ENCODE measurements around the gene NPLOC4. TPM values are rescaled to one million over a fixed set of nuclear protein-coding genes. Genes with fewer than 3 reads are reported as not detected.

Gene NPLOC4
- total RNA-seq, 2 experiments from 2014 or later: 67.0 to 68.6 TPM

- intact Hi-C loops (cut with micrococcal nuclease): no loop called here
- Mint-ChIP-seq H3K27me3 (ENCODE audit: low read depth) (no peaks in the 10 kb centered on the region), H3K9me3 (no peaks in the 10 kb centered on the region), H3K27ac (no peak overlapping the region), H3K4me3 (no peak overlapping the region), H3K36me3 (ENCODE audit: low read depth) (peaks cover under 1% of the 10 kb centered on the region), H3K4me1 (ENCODE audit: low read depth) (peaks cover 14% of the 10 kb centered on the region)
- CTCF ChIA-PET: interaction anchor here (0.6 kb wide), 1 partner anchor 214 kb away, joined by 3 read pairs; no protein-coding TSS in a partner anchor
- DNase-seq: no peak
Observed at GRCh38 chr17:81659038-81659437, 22.1 kb upstream of the NPLOC4 start.

- peaks cover 7% of the 10 kb centered on the region for H3K4me1 Mint-ChIP-seq (ENCODE audit: low read depth)
- intact Hi-C loops (cut with micrococcal nuclease): no loop called here
Observed at GRCh38 chr17:81656835-81657234, 19.9 kb upstream of the NPLOC4 start.

GRCh38 chr17:81656118-81656743 lies 19.3 kb upstream of the NPLOC4 start, which contains the start of gene PDE6G:
Gene PDE6G, minus strand, starts transcription at chr17:81656542. Its CDS starts 3,237 bp downstream, at chr17:81653305.
- no peak for DNase-seq
- Mint-ChIP-seq H3K4me1 (ENCODE audit: low read depth) (peaks cover 7% of the 10 kb centered on the region), H3K4me3 (no peak within 1 kb of the TSS), H3K27ac (no peak within 1 kb of the TSS), H3K9me3 (no peaks in the 10 kb centered on the region), H3K27me3 (ENCODE audit: low read depth) (peaks cover 8% of the 10 kb centered on the region), H3K36me3 (ENCODE audit: low read depth) (no peaks in the 10 kb centered on the region)
- CTCF ChIA-PET: interaction anchor here (0.6 kb wide), 1 partner anchor 58 kb away, joined by 3 read pairs; no protein-coding TSS in a partner anchor
- intact Hi-C loops (cut with micrococcal nuclease): no loop called here

More at GRCh38 chr17:81656835-81657234, 19.9 kb upstream of the NPLOC4 start:
- Mint-ChIP-seq H3K4me3 (no peak overlapping the region), H3K36me3 (ENCODE audit: low read depth) (no peaks in the 10 kb centered on the region), H3K27ac (no peak overlapping the region), H3K27me3 (ENCODE audit: low read depth) (peaks cover 4% of the 10 kb centered on the region), H3K9me3 (no peaks in the 10 kb centered on the region)
- DNase-seq: no peak
- CTCF ChIA-PET: interaction anchor here (0.6 kb wide), 1 partner anchor 59 kb away, joined by 3 read pairs; no protein-coding TSS in a partner anchor

GRCh38 chr17:81655378-81656117 lies 18.6 kb upstream of the NPLOC4 start:
- intact Hi-C loops (cut with micrococcal nuclease): no loop called here
- Mint-ChIP-seq H3K27ac (no peak overlapping the region), H3K27me3 (ENCODE audit: low read depth) (peaks cover 8% of the 10 kb centered on the region), H3K4me3 (no peak overlapping the region), H3K36me3 (ENCODE audit: low read depth) (no peaks in the 10 kb centered on the region), H3K4me1 (ENCODE audit: low read depth) (peaks cover 7% of the 10 kb centered on the region), H3K9me3 (no peaks in the 10 kb centered on the region)
- CTCF ChIA-PET: no interaction called here
- DNase-seq: no peak

GRCh38 chr17:81652906-81653771 lies 16.2 kb upstream of the NPLOC4 start:
- peaks cover 7% of the 10 kb centered on the region for H3K4me1 Mint-ChIP-seq (ENCODE audit: low read depth)
- peak; percentile 26 for DNase-seq
- H3K36me3 Mint-ChIP-seq (ENCODE audit: low read depth): no peaks in the 10 kb centered on the region
- H3K27me3 Mint-ChIP-seq (ENCODE audit: low read depth): peaks cover 19% of the 10 kb centered on the region
- no peak overlapping the region for H3K27ac Mint-ChIP-seq
- H3K4me3 Mint-ChIP-seq: peak overlapping the region; percentile 58
- no peaks in the 10 kb centered on the region for H3K9me3 Mint-ChIP-seq
- intact Hi-C loops (cut with micrococcal nuclease): no loop called here
- CTCF ChIA-PET: no interaction called here

GRCh38 chr17:81651692-81652091 lies 14.8 kb upstream of the NPLOC4 start:
- intact Hi-C loops (cut with micrococcal nuclease): no loop called here
- Mint-ChIP-seq H3K27me3 (ENCODE audit: low read depth) (peaks cover 26% of the 10 kb centered on the region), H3K27ac (no peak overlapping the region), H3K9me3 (no peaks in the 10 kb centered on the region), H3K36me3 (ENCODE audit: low read depth) (no peaks in the 10 kb centered on the region), H3K4me3 (no peak overlapping the region), H3K4me1 (ENCODE audit: low read depth) (peaks cover 7% of the 10 kb centered on the region)
- DNase-seq: no peak
- CTCF ChIA-PET: no interaction called here

- CTCF ChIA-PET: interaction anchor here (0.8 kb wide), 1 partner anchor 15 kb away, joined by 3 read pairs; no protein-coding TSS in a partner anchor
- DNase-seq: no peak
- no peak overlapping the region for H3K27ac Mint-ChIP-seq
- no peaks in the 10 kb centered on the region for H3K9me3 Mint-ChIP-seq
- H3K36me3 Mint-ChIP-seq (ENCODE audit: low read depth): no peaks in the 10 kb centered on the region
- H3K4me3 Mint-ChIP-seq: no peak overlapping the region
- intact Hi-C loops (cut with micrococcal nuclease): no loop called here
- peaks cover 26% of the 10 kb centered on the region for H3K27me3 Mint-ChIP-seq (ENCODE audit: low read depth)
- H3K4me1 Mint-ChIP-seq (ENCODE audit: low read depth): peaks cover 7% of the 10 kb centered on the region
Observed at GRCh38 chr17:81650951-81651350, 14.0 kb upstream of the NPLOC4 start.

GRCh38 chr17:81648707-81649085 lies 11.8 kb upstream of the NPLOC4 start:
- intact Hi-C loops (cut with micrococcal nuclease): no loop called here
- CTCF ChIA-PET: no interaction called here
- H3K9me3 Mint-ChIP-seq: no peaks in the 10 kb centered on the region
- H3K27me3 Mint-ChIP-seq (ENCODE audit: low read depth): peaks cover 26% of the 10 kb centered on the region
- H3K27ac Mint-ChIP-seq: no peak overlapping the region
- no peaks in the 10 kb centered on the region for H3K36me3 Mint-ChIP-seq (ENCODE audit: low read depth)
- DNase-seq: no peak
- peaks cover 7% of the 10 kb centered on the region for H3K4me1 Mint-ChIP-seq (ENCODE audit: low read depth)
- H3K4me3 Mint-ChIP-seq: no peak overlapping the region

- CTCF ChIA-PET: interaction anchor here (0.5 kb wide), 1 partner anchor 82 kb away, joined by 3 read pairs; no protein-coding TSS in a partner anchor
- Mint-ChIP-seq H3K36me3 (ENCODE audit: low read depth) (no peaks in the 10 kb centered on the region), H3K27me3 (ENCODE audit: low read depth) (peaks cover 23% of the 10 kb centered on the region), H3K4me1 (ENCODE audit: low read depth) (peaks cover 2% of the 10 kb centered on the region), H3K9me3 (no peaks in the 10 kb centered on the region), H3K27ac (no peak overlapping the region), H3K4me3 (no peak overlapping the region)
- no peak for DNase-seq
- intact Hi-C loops (cut with micrococcal nuclease): no loop called here
Observed at GRCh38 chr17:81648013-81648706, 11.2 kb upstream of the NPLOC4 start.

GRCh38 chr17:81647640-81648012 lies 10.7 kb upstream of the NPLOC4 start:
- H3K27ac Mint-ChIP-seq: no peak overlapping the region
- CTCF ChIA-PET: interaction anchor here (0.5 kb wide), 1 partner anchor 82 kb away, joined by 3 read pairs; no protein-coding TSS in a partner anchor
- no peaks in the 10 kb centered on the region for H3K9me3 Mint-ChIP-seq
- intact Hi-C loops (cut with micrococcal nuclease): no loop called here
- no peaks in the 10 kb centered on the region for H3K36me3 Mint-ChIP-seq (ENCODE audit: low read depth)
- H3K27me3 Mint-ChIP-seq (ENCODE audit: low read depth): peaks cover 23% of the 10 kb centered on the region
- no peak for DNase-seq
- no peak overlapping the region for H3K4me3 Mint-ChIP-seq
- H3K4me1 Mint-ChIP-seq (ENCODE audit: low read depth): no peaks in the 10 kb centered on the region

GRCh38 chr17:81646869-81647600 lies 10.1 kb upstream of the NPLOC4 start:
- Mint-ChIP-seq H3K27ac (no peak overlapping the region), H3K4me1 (ENCODE audit: low read depth) (no peaks in the 10 kb centered on the region), H3K27me3 (ENCODE audit: low read depth) (peaks cover 23% of the 10 kb centered on the region), H3K9me3 (no peaks in the 10 kb centered on the region), H3K4me3 (no peak overlapping the region), H3K36me3 (ENCODE audit: low read depth) (no peaks in the 10 kb centered on the region)
- CTCF ChIA-PET: interaction anchor here (0.5 kb wide), 1 partner anchor 83 kb away, joined by 3 read pairs; no protein-coding TSS in a partner anchor
- intact Hi-C loops (cut with micrococcal nuclease): no loop called here
- DNase-seq: no peak

All from activated naive CD4-positive, alpha-beta T cell treated with anti-CD3 and anti-CD28 coated beads for 36 hours (primary cell).